Stimulated activated CD8-positive, alpha-beta memory T cell treated with anti-CD3 and anti-CD28 coated beads, Interleukin-7, amount 100 ng/mL, for 24 hours (primary cell): ENCODE results near the gene WDCP.

Source experiments
- DNase-seq: peaks from one replicate; pipeline ENCODE4 v3.0.0-alpha.2; 2020; ENCODE audit warnings: low read depth

WDCP gene

DNA sequence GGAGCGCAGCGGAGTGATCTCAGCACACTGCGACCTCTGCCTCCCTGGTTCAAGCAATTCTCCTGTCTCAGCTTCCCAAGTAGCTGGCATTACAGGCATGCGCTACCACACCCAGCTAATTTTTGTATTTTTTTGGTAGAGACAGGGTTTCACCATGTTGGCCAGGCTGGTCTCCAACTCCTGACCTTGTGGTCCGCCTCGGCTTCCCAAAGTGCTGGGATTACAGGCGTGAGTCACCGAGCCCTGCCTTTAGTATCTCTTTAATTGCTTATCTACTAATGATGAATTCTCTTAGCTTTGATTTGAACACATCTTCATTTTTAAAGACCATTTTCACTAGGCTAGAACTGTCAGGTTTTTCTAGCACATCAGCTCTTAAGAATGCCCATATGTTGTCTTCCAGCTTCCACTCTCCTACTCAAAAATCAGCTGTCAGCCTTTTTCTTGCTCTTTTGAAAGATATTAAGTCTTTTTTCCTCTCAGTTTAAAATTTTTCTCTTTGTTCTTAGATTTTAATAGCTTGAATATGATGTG, 53.4 kb downstream of the WDCP start:
- no peak for DNase-seq

DNA sequence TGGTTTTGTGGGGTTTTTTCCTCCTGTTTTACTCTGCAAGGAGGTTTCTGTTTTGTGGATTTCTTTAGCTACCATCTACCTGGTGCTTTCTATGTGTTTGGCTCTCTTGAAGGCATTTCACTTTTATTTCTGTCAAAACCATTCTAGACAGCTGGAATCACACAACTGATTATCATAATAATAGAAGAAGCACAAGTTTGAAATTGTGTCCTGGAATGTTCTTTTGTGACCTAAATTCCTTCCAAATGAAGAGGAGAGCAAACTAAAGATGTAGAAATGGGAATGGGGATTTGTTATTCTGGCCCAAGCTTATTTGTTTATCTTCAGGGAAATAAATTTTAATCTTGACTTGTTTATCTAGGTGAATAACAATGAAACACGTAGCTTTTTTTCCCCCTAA, 54.3 kb downstream of the WDCP start:
- no peak for DNase-seq

DNA sequence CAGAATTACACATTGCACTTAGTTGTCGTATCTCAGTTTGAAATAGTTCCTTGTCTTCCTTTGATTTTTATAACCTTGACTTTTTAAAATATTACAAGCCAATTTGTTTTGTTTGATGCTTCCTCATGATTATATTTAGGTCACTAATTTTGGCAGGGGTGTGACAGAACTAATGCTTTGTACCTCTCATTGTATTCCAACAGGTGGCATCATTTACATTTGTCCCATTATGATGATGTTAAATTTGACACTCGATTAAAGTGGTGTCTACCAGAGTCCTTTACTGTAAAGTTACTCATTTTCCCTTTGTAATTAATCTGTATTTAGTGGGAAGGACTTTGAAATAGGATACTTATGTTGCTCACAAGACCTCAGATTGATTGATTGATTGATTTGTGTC, 58.8 kb downstream of the WDCP start:
- no peak for DNase-seq
